Measurements from ENCODE around the gene SORCS2. TPM values are rescaled to one million over a fixed set of nuclear protein-coding genes. Genes with fewer than 3 reads are reported as not detected.

The SORCS2 gene
- total and polyA plus RNA-seq, 2 of the 13 experiments (the other 11 are each of a cell fraction or from before 2014, with no cell fraction given), result 0.82 to 1.0 TPM

DNA sequence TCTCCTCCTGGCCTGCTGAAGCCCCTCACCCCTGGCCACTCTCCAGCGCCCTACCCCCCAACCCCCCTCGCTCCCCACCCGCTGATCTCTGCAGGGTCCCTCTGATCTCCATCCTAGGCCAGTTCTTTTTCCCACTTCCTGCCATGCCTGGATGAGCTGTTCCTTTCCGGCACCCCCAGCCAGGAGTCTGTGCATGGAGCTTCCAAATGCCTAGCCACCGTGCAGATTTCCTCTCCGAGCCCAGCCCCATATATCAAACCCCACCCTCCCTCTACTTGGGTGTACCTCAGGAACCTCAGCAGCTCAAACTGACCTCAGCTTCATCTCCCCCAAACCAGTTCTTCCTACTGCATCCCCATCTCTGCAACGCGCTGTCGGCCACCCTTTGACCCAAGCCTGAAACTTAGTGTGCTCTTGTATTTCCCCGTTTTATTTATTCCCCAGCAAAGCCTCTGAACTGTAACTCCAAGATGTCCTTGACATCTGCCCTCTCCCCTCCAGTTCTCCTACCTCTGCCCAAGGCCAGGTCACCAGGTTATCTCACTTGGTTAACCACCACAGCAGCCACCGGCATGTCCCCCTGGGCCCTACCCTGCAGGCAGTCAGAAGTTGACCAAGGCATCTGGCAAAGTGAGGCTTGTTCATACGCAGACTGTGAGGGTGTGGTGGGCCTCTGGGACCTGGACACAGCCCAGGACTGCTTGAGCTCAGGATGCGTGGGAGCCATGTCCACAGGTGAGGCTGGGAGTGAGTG lies 437.3 kb downstream of the SORCS2 start (continued):
- TF ChIP-seq, protein P1, sequence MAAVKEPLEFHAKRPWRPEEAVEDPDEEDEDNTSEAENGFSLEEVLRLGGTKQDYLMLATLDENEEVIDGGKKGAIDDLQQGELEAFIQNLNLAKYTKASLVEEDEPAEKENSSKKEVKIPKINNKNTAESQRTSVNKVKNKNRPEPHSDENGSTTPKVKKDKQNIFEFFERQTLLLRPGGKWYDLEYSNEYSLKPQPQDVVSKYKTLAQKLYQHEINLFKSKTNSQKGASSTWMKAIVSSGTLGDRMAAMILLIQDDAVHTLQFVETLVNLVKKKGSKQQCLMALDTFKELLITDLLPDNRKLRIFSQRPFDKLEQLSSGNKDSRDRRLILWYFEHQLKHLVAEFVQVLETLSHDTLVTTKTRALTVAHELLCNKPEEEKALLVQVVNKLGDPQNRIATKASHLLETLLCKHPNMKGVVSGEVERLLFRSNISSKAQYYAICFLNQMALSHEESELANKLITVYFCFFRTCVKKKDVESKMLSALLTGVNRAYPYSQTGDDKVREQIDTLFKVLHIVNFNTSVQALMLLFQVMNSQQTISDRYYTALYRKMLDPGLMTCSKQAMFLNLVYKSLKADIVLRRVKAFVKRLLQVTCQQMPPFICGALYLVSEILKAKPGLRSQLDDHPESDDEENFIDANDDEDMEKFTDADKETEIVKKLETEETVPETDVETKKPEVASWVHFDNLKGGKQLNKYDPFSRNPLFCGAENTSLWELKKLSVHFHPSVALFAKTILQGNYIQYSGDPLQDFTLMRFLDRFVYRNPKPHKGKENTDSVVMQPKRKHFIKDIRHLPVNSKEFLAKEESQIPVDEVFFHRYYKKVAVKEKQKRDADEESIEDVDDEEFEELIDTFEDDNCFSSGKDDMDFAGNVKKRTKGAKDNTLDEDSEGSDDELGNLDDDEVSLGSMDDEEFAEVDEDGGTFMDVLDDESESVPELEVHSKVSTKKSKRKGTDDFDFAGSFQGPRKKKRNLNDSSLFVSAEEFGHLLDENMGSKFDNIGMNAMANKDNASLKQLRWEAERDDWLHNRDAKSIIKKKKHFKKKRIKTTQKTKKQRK (IDR thresholded peaks at IDR 0.05; ENCODE audit: low read length), result no peak
- TF ChIP-seq ZFP62 (CRISPR knock-in tag; IDR thresholded peaks at IDR 0.05) (no peak), ZNF335 (CRISPR knock-in tag; IDR thresholded peaks at IDR 0.05) (no peak), ZNF788 (CRISPR knock-in tag; IDR thresholded peaks at IDR 0.05; ENCODE audit: borderline replicate concordance) (no peak), ZNF569 (CRISPR knock-in tag; IDR thresholded peaks at IDR 0.05; ENCODE audit: borderline replicate concordance) (no peak), KLF16 (CRISPR knock-in tag; IDR thresholded peaks at IDR 0.05) (no peak), DR1 (CRISPR knock-in tag; IDR thresholded peaks at IDR 0.05) (no peak), RARG (CRISPR knock-in tag; IDR thresholded peaks at IDR 0.05; ENCODE audit: low read depth) (no peak), RBM22 (optimal IDR thresholded peaks at IDR 0.05; ENCODE audit: low read length) (no peak), FOXA1 (IDR thresholded peaks at IDR 0.05) (no peak), FOXA1 (CRISPR knock-in tag; IDR thresholded peaks at IDR 0.05) (peak; percentile 7; the same call in 1 of the 2 replicates), ARHGAP35 (CRISPR knock-in tag; IDR thresholded peaks at IDR 0.05; ENCODE audit: borderline replicate concordance) (no peak), ZSCAN22 (CRISPR knock-in tag; IDR thresholded peaks at IDR 0.05) (no peak), RXRB (CRISPR knock-in tag; IDR thresholded peaks at IDR 0.05; ENCODE audit: borderline replicate concordance) (peak; percentile 24; the same call in 1 of the 2 replicates), HCFC1 (IDR thresholded peaks at IDR 0.05; ENCODE audit: low read depth, low read length) (no peak), ZNF501 (CRISPR knock-in tag; IDR thresholded peaks at IDR 0.05) (peak; percentile 58; the same call in 1 of the 2 replicates), ESRRA (CRISPR knock-in tag; IDR thresholded peaks at IDR 0.05; ENCODE audit: low read depth) (peak; percentile 79; the same call in 1 of the 2 replicates), SMAD1 (CRISPR knock-in tag; IDR thresholded peaks at IDR 0.05; ENCODE audit: borderline replicate concordance, low read depth) (no peak), DNMT1 (CRISPR knock-in tag; IDR thresholded peaks at IDR 0.05) (no peak)
- TF ChIP-seq, protein P2, sequence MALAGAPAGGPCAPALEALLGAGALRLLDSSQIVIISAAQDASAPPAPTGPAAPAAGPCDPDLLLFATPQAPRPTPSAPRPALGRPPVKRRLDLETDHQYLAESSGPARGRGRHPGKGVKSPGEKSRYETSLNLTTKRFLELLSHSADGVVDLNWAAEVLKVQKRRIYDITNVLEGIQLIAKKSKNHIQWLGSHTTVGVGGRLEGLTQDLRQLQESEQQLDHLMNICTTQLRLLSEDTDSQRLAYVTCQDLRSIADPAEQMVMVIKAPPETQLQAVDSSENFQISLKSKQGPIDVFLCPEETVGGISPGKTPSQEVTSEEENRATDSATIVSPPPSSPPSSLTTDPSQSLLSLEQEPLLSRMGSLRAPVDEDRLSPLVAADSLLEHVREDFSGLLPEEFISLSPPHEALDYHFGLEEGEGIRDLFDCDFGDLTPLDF (CRISPR knock-in tag; IDR thresholded peaks at IDR 0.05), result no peak
- TF ChIP-seq, protein P3, sequence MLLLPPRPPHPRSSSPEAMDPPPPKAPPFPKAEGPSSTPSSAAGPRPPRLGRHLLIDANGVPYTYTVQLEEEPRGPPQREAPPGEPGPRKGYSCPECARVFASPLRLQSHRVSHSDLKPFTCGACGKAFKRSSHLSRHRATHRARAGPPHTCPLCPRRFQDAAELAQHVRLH (CRISPR knock-in tag; IDR thresholded peaks at IDR 0.05; ENCODE audit: borderline replicate concordance, low read depth), result no peak
- TF ChIP-seq, protein P4, sequence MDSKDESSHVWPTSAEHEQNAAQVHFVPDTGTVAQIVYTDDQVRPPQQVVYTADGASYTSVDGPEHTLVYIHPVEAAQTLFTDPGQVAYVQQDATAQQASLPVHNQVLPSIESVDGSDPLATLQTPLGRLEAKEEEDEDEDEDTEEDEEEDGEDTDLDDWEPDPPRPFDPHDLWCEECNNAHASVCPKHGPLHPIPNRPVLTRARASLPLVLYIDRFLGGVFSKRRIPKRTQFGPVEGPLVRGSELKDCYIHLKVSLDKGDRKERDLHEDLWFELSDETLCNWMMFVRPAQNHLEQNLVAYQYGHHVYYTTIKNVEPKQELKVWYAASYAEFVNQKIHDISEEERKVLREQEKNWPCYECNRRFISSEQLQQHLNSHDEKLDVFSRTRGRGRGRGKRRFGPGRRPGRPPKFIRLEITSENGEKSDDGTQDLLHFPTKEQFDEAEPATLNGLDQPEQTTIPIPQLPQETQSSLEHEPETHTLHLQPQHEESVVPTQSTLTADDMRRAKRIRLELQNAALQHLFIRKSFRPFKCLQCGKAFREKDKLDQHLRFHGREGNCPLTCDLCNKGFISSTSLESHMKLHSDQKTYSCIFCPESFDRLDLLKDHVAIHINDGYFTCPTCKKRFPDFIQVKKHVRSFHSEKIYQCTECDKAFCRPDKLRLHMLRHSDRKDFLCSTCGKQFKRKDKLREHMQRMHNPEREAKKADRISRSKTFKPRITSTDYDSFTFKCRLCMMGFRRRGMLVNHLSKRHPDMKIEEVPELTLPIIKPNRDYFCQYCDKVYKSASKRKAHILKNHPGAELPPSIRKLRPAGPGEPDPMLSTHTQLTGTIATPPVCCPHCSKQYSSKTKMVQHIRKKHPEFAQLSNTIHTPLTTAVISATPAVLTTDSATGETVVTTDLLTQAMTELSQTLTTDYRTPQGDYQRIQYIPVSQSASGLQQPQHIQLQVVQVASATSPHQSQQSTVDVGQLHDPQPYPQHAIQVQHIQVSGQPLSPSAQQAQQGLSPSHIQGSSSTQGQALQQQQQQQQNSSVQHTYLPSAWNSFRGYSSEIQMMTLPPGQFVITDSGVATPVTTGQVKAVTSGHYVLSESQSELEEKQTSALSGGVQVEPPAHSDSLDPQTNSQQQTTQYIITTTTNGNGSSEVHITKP (CRISPR knock-in tag; IDR thresholded peaks at IDR 0.05; ENCODE audit: low read depth), result no peak
